PC-3 (cell line): ENCODE results near the gene PFN3.

Experiments used
- CTCF ChIP-seq: fragments of 300-600 bp; sonication (generic); conservative IDR thresholded peaks from 2 replicates; pipeline ENCODE4 v1.5.1; 2017; ENCODE audit warnings: antibody characterized with exemption, low read depth, mild to moderate bottlenecking, low read length
- EZH2 ChIP-seq: fragments of 300-600 bp; sonication (generic); IDR thresholded peaks from one replicate; pipeline ENCODE4 v1.6.1; 2017; ENCODE audit warnings: antibody characterized with exemption, mild to moderate bottlenecking, low read length; ENCODE audit not compliant: unreplicated experiment

- TF ChIP-seq CTCF (no peak), EZH2 (no peak)
Observed at GRCh38 chr5:177367981-177368868, 32.2 kb downstream of the PFN3 start.
